ENCODE data around the gene OTC.

GRCh38 chrX:38452603-38453002 is 100.2 kb downstream of the OTC start:
- TF ChIP-seq CTCF (IDR thresholded peaks at IDR 0.05) (no peak), EP300 (IDR thresholded peaks at IDR 0.05) (no peak), POLR2A (IDR thresholded peaks at IDR 0.05) (no peak)
